EH (cell line): ENCODE data around the gene PIAS4.
A peak's percentile ranks its signal among the peaks of the same experiment; 100 is the strongest.

ENCODE experiments used
- DNase-seq: peaks from one replicate; pipeline ENCODE4 v3.0.0-alpha.2; 2015; ENCODE audit warnings: low read depth

Gene PIAS4

GRCh38 chr19:4059891-4060620, 52.5 kb downstream of the PIAS4 start:
- peak; percentile 42 for DNase-seq

DNA sequence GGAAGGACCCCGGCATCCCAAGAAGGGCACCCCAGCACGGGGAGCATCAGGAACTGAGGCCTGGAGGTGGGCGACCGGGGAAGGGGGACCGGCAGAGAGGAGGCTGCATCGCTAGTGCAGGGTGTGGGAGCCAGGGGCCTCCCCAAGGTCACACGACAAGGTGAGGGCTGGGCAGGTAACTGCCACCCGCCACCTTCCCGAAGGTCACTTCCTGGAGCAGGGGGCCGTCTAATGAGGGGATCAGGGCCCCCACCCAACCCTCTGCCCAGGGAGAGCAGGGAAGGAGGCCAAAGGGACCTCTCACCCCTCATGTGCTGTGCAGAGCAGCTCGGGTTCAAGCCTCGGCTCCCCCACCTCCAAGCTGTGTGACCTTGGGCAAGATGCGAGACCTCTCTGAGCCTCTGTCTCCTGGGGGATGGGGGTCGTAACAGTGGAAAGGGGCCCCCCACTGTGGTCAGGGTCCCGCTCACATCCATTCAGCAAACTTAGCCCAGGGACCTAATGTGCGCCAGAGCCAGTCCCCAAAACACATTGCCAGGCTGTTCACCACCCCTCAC, 53.2 kb downstream of the PIAS4 start:
- no peak for DNase-seq

GRCh38 chr19:4061178-4061682, 53.7 kb downstream of the PIAS4 start:
- DNase-seq, result peak; percentile 35

DNA sequence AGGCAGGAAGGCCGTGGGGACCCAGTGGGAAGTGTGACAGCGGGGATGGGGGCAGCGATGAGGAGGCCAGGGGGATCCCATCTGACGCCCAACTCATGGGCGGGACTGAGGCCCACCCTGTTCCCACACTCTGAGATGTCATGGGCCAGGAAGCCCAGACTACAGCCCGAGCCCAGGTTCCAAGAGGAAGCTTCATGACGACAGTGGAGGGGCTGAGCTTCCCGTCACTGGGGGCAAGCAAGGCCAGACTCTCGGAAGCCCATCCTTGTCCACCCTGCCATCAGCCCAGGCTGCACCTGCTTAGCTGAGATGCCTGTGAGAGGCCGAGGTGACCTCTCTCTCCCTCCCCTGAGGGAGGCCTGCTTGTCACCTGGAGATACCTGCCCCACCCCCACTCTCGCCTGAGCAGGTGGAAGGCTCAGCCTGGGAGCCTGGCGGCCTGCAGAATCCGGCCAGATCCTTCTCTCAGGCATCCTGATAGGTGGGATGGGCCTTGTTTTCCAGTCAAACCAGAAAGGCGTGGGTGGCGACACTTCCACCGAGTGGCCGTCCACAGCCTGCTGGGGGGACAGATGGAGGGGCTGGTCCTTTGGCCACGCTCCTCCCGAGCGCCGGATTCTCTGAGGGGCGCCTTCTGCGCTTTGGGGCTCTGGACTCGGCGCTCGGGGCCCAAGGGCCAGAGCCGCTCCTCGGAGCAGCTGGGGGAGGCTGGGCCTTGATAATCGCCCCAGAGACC, 54.3 kb downstream of the PIAS4 start:
- DNase-seq, result no peak

- DNase-seq, result no peak
These were observed 55.2 kb downstream of the PIAS4 start for GRCh38 chr19:4062419-4063368.

DNA sequence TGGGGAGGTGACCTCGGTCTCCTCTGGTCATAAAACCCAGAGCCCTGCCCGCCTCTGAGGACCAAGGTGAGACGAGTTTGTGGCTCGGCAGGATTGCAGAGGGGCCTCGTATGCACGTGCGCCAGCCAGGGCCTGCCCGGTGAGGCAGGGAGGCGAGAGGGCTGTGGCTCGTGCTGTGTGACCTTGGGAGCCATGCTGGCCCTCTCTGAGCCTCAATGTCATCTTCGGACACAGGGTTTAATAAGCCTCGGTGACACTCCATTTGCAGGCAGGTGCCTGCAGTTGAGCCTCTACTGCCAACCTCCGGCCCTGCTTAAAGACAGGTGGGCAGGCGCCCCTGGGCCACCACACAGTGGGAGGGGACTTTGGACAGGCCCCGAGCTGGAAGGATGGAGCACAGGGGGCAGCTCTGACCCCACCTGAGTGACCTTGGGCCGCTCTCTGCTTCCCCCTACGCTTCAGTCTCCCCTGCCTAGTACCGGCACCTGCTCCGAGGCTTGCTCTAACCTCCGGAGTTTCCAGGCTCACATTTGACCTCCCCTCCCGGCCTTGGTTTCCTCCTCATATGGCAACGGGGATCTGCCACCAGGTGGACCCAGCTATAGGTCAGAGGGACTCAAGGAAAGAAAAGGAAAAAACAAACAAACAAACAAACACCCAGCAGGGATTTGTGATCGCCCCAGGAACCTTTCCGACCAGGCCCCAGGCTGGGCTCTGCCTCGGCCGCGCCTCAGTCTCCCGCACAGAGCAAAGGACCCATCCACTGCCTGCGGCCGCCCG, 56.0 kb downstream of the PIAS4 start:
- DNase-seq, result no peak

DNA sequence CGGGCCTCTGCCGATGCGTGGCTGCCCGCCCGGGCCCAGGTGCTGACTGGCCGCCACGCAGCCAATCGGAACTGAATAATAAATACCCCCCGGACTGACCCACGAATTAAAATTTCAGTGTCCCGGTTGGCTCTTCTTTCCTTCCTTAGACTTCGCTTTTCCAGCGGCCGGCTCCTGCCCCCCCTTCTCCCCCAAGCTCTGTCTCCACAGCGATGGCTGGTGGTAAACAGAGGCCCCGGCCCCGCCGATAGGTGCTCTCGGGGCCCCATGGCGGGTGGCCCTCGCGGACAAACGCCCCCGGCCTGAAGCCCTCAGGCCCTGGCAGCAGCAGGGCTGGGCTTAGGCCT, 56.6 kb downstream of the PIAS4 start:
- peak; percentile 49 for DNase-seq

GRCh38 chr19:4064496-4065260, 57.1 kb downstream of the PIAS4 start:
- DNase-seq, result peak; percentile 32

- peak; percentile 97 for DNase-seq
These were observed 58.1 kb downstream of the PIAS4 start for GRCh38 chr19:4065430-4066175.

GRCh38 chr19:4066176-4066606, 58.7 kb downstream of the PIAS4 start:
- no peak for DNase-seq

DNA sequence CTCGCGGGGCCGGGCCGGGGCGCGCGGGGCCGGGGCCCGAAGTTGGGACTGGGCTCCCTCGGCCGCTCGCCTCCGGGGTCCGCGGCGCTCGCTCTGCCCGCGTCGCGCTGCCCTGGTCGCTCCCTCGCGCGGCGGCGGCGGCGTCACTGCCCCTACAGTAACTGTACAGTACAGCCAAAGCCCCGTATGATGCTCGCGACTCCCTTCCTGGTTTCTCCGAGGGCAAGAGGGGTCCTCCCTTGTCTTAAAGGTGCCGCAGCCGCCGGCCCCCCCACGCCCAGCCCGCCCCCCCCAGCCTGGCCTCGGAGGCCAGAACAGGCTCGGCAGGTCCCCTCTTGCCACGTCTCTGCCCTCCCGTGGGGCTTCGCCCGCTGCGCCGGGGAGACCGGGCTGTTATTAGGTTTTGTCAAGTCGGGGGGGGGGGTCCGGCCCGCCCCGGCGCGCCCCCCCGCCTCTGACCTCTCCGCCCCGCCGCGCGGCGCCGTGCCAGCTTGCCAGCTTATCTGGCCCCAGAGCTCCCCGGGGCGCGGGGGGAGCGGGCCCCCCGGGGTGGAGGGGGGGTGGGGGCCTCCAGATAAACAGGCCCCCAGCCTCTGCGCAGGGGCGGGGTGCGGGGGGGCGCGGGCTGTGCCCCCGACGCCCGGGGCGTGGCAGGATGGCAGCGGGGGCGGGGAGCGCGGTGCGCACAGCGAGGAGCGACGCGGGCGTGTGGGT, 59.3 kb downstream of the PIAS4 start, which contains the start of gene ZBTB7A:
TSS of gene ZBTB7A (minus strand) at position 218 of the 714 bp plus-strand sequence. CDS start 11,667 bp downstream, outside the sequence.
- DNase-seq, result peak; percentile 86

GRCh38 chr19:4067396-4068046, 60.0 kb downstream of the PIAS4 start:
- DNase-seq, result peak; percentile 24

DNA sequence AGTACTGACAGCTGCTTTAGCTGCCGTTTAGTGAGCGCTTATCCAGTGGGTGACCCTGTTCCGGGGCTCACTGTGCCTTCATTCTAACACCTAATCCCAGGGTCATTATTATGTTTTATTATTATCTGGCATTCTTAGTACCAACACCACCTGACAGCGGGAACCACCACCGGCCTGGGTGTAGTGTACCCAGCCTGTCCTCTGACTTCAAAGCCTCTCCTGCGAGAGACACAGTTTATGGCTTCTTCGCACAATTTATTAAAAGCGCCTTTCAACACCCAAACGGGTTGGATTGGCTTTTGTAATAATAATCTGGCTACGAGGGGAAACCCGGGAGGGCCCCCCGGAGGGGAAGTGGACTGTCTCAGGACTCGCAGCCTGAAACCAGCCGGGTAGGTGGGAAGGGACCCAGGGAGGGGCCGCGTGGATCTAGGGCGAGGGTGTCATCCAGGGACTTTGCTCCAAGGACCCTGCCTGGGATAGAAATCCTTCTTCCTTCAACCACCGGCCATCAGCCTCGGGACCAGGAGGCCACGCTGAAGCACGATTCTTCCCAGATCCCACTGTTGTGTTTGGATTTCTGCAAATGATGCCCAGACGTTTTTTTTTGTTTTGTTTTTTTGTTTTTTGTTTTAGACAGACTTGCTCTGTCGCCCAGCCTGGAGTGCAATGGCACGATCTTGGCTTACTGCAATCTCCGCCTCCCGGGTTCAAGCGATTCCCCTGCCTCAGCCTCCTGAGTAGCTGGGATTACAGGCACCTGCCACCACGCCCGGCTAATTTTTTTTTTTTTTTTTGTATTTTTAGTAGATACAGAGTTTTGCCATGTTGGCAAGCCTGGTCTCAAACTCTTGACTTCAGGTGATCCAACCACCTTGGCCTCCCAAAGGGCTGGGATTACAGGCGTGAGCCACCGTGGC, 60.8 kb downstream of the PIAS4 start:
- no peak for DNase-seq

DNA sequence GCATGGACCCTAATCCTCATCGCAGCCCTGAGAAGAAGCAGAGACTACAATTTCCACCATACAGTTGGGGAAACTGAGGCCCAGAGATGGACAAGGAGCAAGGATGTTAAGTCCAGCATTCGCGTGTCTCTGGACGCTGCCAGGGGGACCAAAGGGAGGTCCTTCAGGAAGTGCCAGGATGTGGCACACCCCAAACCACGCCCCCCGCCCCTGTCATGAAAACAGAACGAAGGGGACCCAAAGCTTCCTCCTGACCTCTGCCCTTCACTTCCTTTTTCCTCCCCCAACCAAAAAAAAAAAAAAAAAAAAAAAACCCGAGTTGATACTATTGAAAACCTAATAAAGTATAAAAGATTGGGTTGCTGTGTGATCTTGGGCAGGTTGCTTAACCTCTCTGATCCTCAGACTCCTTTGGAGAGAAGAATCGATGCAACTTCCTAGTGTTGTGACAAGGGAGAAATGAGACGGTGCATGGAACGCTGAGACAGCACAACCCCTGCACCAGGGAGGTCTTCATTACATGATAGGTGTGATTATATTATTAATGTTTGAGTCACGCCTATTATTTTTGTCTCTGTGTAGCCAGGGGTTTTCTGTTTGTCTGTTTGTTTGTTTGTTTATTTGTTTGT, 61.9 kb downstream of the PIAS4 start:
- DNase-seq, result no peak

DNA sequence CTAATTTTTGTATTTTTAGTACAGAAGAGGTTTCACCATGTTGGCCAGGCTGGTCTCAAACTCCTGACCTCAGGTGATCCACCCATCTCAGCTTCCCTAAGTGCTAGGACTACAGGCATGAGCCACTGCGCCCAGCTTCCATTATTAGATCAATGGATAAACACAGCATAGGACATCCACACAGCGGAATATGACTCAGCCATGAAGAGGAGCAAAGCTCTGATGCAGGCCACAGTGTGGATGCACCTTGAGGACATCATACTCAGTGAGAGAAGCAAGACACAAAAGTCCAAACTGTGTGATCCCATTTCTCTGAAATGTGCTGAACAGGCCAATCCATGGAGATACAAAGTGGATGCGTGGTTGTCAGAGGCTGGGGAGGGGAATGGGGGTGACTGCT, 64.1 kb downstream of the PIAS4 start:
- DNase-seq, result no peak

DNA sequence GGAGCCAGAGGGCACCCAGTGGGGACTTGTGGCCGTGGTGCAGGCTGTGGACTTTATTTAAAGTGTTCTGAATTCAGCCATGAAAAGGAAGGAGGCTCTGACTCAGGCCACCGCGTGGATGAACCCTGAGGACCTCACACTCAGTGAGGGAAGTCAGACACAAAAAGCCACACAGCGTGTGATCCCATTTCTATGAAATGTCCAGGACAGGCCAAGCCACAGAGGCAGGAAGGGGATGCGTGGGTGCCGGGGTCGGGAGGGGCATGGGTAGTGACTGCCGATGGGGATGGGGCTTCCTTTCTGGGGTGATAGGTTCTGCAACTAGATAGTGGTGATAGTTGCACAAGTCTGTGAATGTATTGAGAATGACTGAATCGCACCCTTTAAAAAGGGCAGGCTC, 67.8 kb downstream of the PIAS4 start:
- DNase-seq, result peak; percentile 26

DNA sequence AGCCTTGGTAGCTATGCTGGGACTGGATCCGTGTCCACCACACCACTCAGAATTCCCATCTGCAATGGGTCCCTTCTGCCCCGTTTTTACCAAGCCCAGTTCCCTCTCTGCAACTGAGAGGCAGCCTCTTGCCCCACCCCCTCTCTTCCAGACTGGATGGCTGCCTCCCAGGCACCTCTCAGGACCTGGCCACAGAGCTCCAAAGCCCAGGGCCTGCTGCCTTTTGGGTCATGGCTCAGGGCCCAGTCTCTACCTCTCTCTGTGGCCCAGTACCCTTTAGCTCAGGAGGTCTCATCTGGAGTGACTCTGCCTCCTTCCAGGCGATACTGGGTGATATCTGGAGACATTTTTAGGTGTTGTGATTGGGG, 69.5 kb downstream of the PIAS4 start:
- no peak for DNase-seq
